K562 (cell line): ENCODE results near the gene UBE2D3. TPM values are rescaled to one million over a fixed set of nuclear protein-coding genes. Genes with fewer than 3 reads are reported as not detected.

Experiments
- ATAC-seq: fragments of 200-7000 bp; cut with Tn5 transposase; 3 replicates; pipeline ENCODE4 v1.9.1; 2020; ENCODE audit warnings: moderate library complexity
- BruUV-seq: library from RNA; stranded (reverse); fragments of 400-500 nt; replicated peaks from 2 replicates; lab custom pipeline; 2021; lab: Mats Ljungman, UMichigan
- CTCF ChIA-PET: fragments of 300-600 bp; formaldehyde crosslinking; extraction: SDS; loops from one replicate; lab custom pipeline; 2021; ENCODE audit warnings: low intra/inter-chr PET ratio; lab: Yijun Ruan, JAX
- POLR2A ChIA-PET: fragments of 300-600, 350-650 bp; sonication (Branson Sonifier 250); formaldehyde crosslinking; extraction: SDS; loops from one replicate; lab custom pipeline; 2021; ENCODE audit warnings: antibody characterized with exemption, inconsistent platforms; lab: Yijun Ruan, JAX
- DNase-seq, 4 experiments: peaks; one replicate each; pipeline versions ENCODE4 v3.0.0 to v3.0.0-alpha.2; 2011 to 2018; ENCODE audit warnings: low spot score in 3 of 4, mixed read lengths in 3 of 4; ENCODE audit errors: extremely low read depth in 1 of 4
- FAIRE-seq: peaks from 2 replicates; lab custom pipeline; 2011; peaks lifted over from hg19 to GRCh38; lab: Jason Lieb, UNC
- H2AFZ ChIP-seq: 2 replicates; pipeline ENCODE4 v1.6.0; 2011; ENCODE audit warnings: low read depth, low read length, control low read depth, inconsistent platforms
- H3K27ac ChIP-seq: fragments of 200-600 bp; 3 replicates; pipeline ENCODE4 v1.8.0; 2011; ENCODE audit warnings: low read depth, mild to moderate bottlenecking, control low read depth, inconsistent platforms, low read length, moderate library complexity, mixed read lengths; ENCODE audit errors: extremely low read depth
- H3K27me3 ChIP-seq, 2 experiments: fragments of 300-600 bp in 1 of 2; 2 replicates in 1 of 2; 3 replicates in 1 of 2; pipeline versions ENCODE4 v1.6.0 to v1.8.0; 2011; ENCODE audit warnings: inconsistent platforms in 2 of 2, low read length in 2 of 2, mild to moderate bottlenecking in 1 of 2, mixed read lengths in 1 of 2, moderate library complexity in 1 of 2; ENCODE audit not compliant: control insufficient read depth in 2 of 2, insufficient read depth in 2 of 2
- H3K36me3 ChIP-seq: fragments of 300-600 bp; 3 replicates; pipeline ENCODE4 v1.8.0; 2011; ENCODE audit warnings: mild to moderate bottlenecking, low read length, inconsistent platforms; ENCODE audit not compliant: control insufficient read depth, insufficient read depth
- H3K4me1 ChIP-seq, 2 experiments: fragments of 200-600 bp in 1 of 2; replicated peaks in 1 of 2; 2 replicates in 1 of 2; 3 replicates in 1 of 2; pipeline versions ENCODE4 v1.5.1 to v1.8.0; 2011; ENCODE audit warnings: inconsistent platforms in 2 of 2, low read length in 2 of 2, mild to moderate bottlenecking in 1 of 2, mixed read lengths in 1 of 2, moderate library complexity in 1 of 2; ENCODE audit not compliant: control insufficient read depth in 2 of 2, insufficient read depth in 2 of 2
- H3K4me2 ChIP-seq: 2 replicates; pipeline ENCODE4 v1.6.1; 2011; ENCODE audit warnings: low read length, control low read depth, inconsistent platforms, mixed read lengths; ENCODE audit not compliant: insufficient read depth
- H3K4me3 ChIP-seq: fragments of 200-600 bp; sonication (generic), shearing (Covaris generic); 2 replicates; pipeline ENCODE4 v1.5.1; 2016; ENCODE audit warnings: control low read depth, inconsistent platforms
- H3K79me2 ChIP-seq: fragments of 200-600 bp; 3 replicates; pipeline ENCODE4 v1.8.0; 2011; ENCODE audit warnings: low read length, inconsistent platforms; ENCODE audit not compliant: control insufficient read depth, insufficient read depth
- H3K9ac ChIP-seq, 2 experiments: 2 replicates each; pipeline versions ENCODE4 v1.6.0 to v1.6.1; 2011; ENCODE audit warnings: low read depth in 2 of 2, low read length in 2 of 2, control low read depth in 1 of 2, inconsistent platforms in 1 of 2, mild to moderate bottlenecking in 1 of 2, mixed read lengths in 1 of 2; ENCODE audit not compliant: insufficient read depth in 1 of 2
- H3K9me1 ChIP-seq: one replicate; pipeline ENCODE4 v1.6.0; 2011; ENCODE audit warnings: inconsistent platforms, mild to moderate bottlenecking, low read length, moderate library complexity; ENCODE audit not compliant: control insufficient read depth, insufficient read depth
- H3K9me3 ChIP-seq: replicated peaks from 2 replicates; pipeline ENCODE4 v1.5.1; 2011; ENCODE audit warnings: low read depth, low read length, inconsistent platforms; ENCODE audit not compliant: control insufficient read depth, insufficient read depth
- H4K20me1 ChIP-seq: replicated peaks from 2 replicates; pipeline ENCODE4 v1.6.1; 2011; ENCODE audit warnings: low read length, inconsistent platforms, mixed read lengths; ENCODE audit not compliant: control insufficient read depth, insufficient read depth
- POLR2AphosphoS5 ChIP-seq: IDR thresholded peaks from 2 replicates; pipeline ENCODE4 v1.6.1; 2011; ENCODE audit warnings: mild to moderate bottlenecking, low read depth, low read length, moderate library complexity; ENCODE audit not compliant: control insufficient read depth, insufficient read depth
- RB1 ChIP-seq: fragments of 450-650 bp; IDR thresholded peaks from 2 replicates; pipeline ENCODE4 v1.6.1; 2017; ENCODE audit warnings: low read depth, mild to moderate bottlenecking
- SP2 ChIP-seq: IDR thresholded peaks from 2 replicates; pipeline ENCODE4 v1.6.1; 2011; ENCODE audit warnings: mild to moderate bottlenecking, low read depth, low read length, moderate library complexity; ENCODE audit not compliant: poor library complexity, severe bottlenecking; ENCODE audit errors: extremely low read depth
- TCF7 ChIP-seq: sonication (generic); IDR thresholded peaks from 2 replicates; pipeline ENCODE4 v1.6.1; 2016; ENCODE audit warnings: antibody characterized with exemption, borderline replicate concordance
- ZKSCAN3 ChIP-seq: fragments of 250-450 bp; sonication (Bioruptor Pico); IDR thresholded peaks from 2 replicates; pipeline ENCODE4 v1.4.0; 2020
- ZNF124 ChIP-seq: sonication (generic); formaldehyde crosslinking; IDR thresholded peaks from 2 replicates; pipeline ENCODE4 v1.8.1; 2022; ENCODE audit warnings: missing genetic modification reagents
- ZNF551 ChIP-seq: fragments of 250-450 bp; sonication (Bioruptor Pico); IDR thresholded peaks from 2 replicates; pipeline ENCODE4 v1.5.0; 2021; ENCODE audit warnings: mild to moderate bottlenecking, moderate library complexity
- ZNF75A ChIP-seq: fragments of 450-650 bp; formaldehyde crosslinking; IDR thresholded peaks from 2 replicates; pipeline ENCODE4 v1.4.0; 2020; ENCODE audit warnings: mild to moderate bottlenecking
- WGBS: fragments of 100-300 bp; shearing (Covaris generic); methylation state at CpG from one replicate; pipeline ENCODE4 v1.1.6; 2016; ENCODE audit warnings: low coverage, mixed read lengths; ENCODE audit not compliant: insufficient coverage; ENCODE audit errors: missing lambda C conversion rate; 5-methylcytosine and 5-hydroxymethylcytosine counted together
- in situ Hi-C: fragments of 300-500 bp; cut with MboI; formaldehyde crosslinking; loops from 4 replicates; pipeline ENCODE4 v1.15.0; 2018; ENCODE audit warnings: inconsistent platforms, mixed read lengths
- intact Hi-C: fragments of 100-400 bp; cut with micrococcal nuclease; formaldehyde crosslinking; loops from 2 replicates; pipeline ENCODE4 v1.14.2; 2022
- polyA plus RNA-seq, 8 experiments: library from polyadenylated mRNA; depleted of rRNA in 4 of 8; stranded (reverse) in 5 of 8; unstranded in 3 of 8; fragments of >200 nt; fragmentation: Nextera tagmentation in 2 of 8; fragmentation: Illumina TruSeq in 1 of 8; extraction: Ambion mirVana in 2 of 8; extraction: Trizol in 1 of 8; gene quantifications; 2 replicates each; pipeline versions ENCODE4 v1.2.1 to v1.2.3, GENCODE V29; 2011 to 2014; ENCODE audit warnings: inconsistent platforms in 1 of 8, missing spikeins in 1 of 8
- total RNA-seq, 7 experiments: library from RNA; depleted of rRNA in 6 of 7; stranded (reverse); fragments of >200 nt in 6 of 7; fragmentation: Illumina TruSeq in 2 of 7; extraction: Trizol in 2 of 7; gene quantifications; 2 replicates each; pipeline versions ENCODE4 v1.2.1 to v1.2.3, GENCODE V29; 2011 to 2021; ENCODE audit warnings: low replicate concordance in 1 of 7
- TF ChIP-seq, protein P1 (sequence below): fragments of 250-450 bp; sonication (Bioruptor Pico); IDR thresholded peaks from 2 replicates; pipeline ENCODE4 v1.8.0; 2021; ENCODE audit warnings: mild to moderate bottlenecking, moderate library complexity

UBE2D3 gene
- total and polyA plus RNA-seq, 9 of the 15 experiments (the other 6 are each of a cell fraction or from before 2014, with no cell fraction given): 191 to 618 (median 292) TPM

DNA sequence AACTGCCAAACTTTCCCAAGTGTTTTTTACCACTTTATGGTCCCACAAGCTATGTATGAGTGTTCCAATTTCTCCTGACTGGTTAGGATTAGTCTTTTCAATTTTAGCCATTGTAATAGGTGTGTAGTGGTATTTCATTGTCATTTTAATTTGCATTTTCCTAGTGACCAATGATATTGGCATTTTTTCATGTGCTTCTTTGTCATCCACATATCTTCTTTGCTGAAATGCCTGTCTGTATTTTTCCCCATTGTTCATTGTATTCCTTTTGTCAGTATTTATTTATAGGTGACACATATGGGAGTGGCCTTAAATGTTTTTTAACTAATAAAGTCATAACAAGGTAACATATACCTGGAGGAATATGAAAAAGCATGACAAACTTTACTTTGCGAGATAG lies 9.2 kb upstream of the UBE2D3 start:
- FAIRE-seq (no peak), ATAC-seq (no peak), DNase-seq (no peak)
- H3K4me3 ChIP-seq: no peak overlapping the region
- H3K27me3 ChIP-seq: no peaks in the 10 kb centered on the region
- no peaks in the 10 kb centered on the region for H4K20me1 ChIP-seq
- H3K4me1 ChIP-seq: peaks cover 0 to 6% of the 10 kb centered on the region in 2 experiments; a peak in 3 of 5 replicates
- H3K27ac ChIP-seq: no peak overlapping the region
- H3K9ac ChIP-seq: no peak overlapping the region
- whole genome bisulfite sequencing: 92% methylated on average over 1 of the region's 1 CpG
- no peak overlapping the region for H3K4me2 ChIP-seq
- H3K9me3 ChIP-seq: no peaks in the 10 kb centered on the region
- H3K36me3 ChIP-seq: peaks cover 3% of the 10 kb centered on the region; the same call in 1 of the 3 replicates
- in situ Hi-C loops: no loop called here
- H3K79me2 ChIP-seq: peaks cover 19% of the 10 kb centered on the region
- CTCF ChIA-PET: no interaction called here
- no peak overlapping the region for H2AFZ ChIP-seq
- no TSS peak for BruUV-seq
- POLR2A ChIA-PET: interaction anchor here (0.8 to 3.7 kb wide), 3 partner anchors 8 to 13 kb away, joined by 3 to 17 read pairs (median 4); partner anchors contain the start of gene UBE2D3
- TF ChIP-seq ZNF75A (CRISPR knock-in tag) (no peak), SP2 (no peak), POLR2AphosphoS5 (no peak), ZNF124 (CRISPR knock-in tag) (no peak), RB1 (no peak), ZNF551 (no peak), TCF7 (no peak), ZKSCAN3 (CRISPR knock-in tag) (no peak)
- TF ChIP-seq, protein P1, sequence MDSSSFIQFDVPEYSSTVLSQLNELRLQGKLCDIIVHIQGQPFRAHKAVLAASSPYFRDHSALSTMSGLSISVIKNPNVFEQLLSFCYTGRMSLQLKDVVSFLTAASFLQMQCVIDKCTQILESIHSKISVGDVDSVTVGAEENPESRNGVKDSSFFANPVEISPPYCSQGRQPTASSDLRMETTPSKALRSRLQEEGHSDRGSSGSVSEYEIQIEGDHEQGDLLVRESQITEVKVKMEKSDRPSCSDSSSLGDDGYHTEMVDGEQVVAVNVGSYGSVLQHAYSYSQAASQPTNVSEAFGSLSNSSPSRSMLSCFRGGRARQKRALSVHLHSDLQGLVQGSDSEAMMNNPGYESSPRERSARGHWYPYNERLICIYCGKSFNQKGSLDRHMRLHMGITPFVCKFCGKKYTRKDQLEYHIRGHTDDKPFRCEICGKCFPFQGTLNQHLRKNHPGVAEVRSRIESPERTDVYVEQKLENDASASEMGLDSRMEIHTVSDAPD (CRISPR knock-in tag): no peak
- TF ChIP-seq, all 486 proteins: peak for 0
- intact Hi-C loops: no loop called here
- no peaks in the 10 kb centered on the region for H3K9me1 ChIP-seq
